ENCODE measurements around the gene ST8SIA4.

ST8SIA4 gene

GRCh38 chr5:100900142-100900795 lies 2.8 kb downstream of the ST8SIA4 start:
- DNase-seq (ENCODE audit: insufficient read length) (no peak), FAIRE-seq (no peak)
- TF ChIP-seq TAF1 (IDR thresholded peaks at IDR 0.05; ENCODE audit: borderline replicate concordance, low read depth, low read length): peak; percentile 7; the same call in 1 of the 2 replicates
- peak; percentile 82 for TF ChIP-seq POLR2AphosphoS5 (IDR thresholded peaks at IDR 0.05; ENCODE audit: low read depth, low read length)
- peak; percentile 77; the same call in 1 of the 2 replicates for TF ChIP-seq POLR2A (IDR thresholded peaks at IDR 0.05; ENCODE audit: low read depth, low read length)

DNA sequence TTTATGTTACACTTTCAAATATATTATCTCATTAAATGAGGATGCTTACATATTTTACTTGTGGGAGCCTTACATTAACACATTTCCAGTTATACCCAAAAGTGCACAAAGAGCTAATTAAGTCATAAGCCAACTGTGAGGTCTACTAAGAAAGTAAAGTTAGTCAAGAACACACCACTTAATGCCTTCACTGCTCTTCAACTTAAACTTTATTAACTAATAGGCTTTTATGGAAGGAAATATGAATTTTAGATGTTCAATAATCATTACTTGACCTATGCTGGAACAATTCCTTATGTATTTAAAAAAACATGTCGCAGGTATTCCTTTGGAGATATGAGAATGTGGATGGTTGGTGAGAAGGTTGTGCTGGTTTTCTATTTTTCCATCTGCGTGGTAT lies 3.4 kb downstream of the ST8SIA4 start:
- TF ChIP-seq POLR2A (IDR thresholded peaks at IDR 0.05; ENCODE audit: low read depth, low read length) (no peak), TAF1 (IDR thresholded peaks at IDR 0.05; ENCODE audit: borderline replicate concordance, low read depth, low read length) (no peak), POLR2AphosphoS5 (IDR thresholded peaks at IDR 0.05; ENCODE audit: low read depth, low read length) (no peak)
- no peak for FAIRE-seq
- DNase-seq (ENCODE audit: insufficient read length): no peak

DNA sequence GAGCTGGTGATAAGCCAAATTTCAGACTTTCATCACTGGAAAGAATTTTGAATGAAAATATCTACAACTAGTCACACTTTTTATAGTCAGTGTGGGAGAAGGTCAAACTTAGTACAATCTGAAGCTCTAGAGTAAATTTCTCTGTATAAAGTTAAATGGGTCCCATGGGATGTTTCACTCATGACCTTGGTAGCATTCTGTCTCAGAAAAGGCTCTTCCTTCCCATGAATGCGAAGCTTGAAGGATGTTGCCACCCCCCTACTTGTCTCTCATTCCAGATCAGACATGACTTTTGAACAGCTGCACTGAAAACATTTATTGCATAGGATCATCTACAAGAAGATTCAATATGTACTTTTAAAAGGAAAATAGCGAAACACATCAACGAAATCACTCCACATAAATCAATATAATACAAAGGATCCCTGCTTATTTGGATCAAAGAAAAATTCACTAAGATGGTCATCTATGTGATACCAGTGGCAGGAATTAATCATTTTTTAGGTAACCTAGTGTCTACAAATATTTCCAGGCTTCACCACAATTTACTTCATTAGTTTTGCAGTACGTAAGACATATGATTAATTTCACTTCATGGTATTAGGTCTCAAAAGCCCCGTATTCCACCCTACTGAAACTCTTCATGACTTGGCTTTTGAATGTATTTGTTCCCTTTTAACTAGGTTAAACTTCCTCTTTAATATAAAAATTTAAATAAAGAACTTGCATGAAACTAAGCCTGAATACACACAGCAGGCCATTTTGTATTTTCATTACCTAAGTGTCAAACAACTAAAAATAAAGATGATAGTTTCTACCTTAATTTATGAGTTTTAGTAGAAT lies 4.4 kb downstream of the ST8SIA4 start:
- peak; percentile 87 for FAIRE-seq
- no peak for DNase-seq (ENCODE audit: insufficient read length)
- TF ChIP-seq TAF1 (IDR thresholded peaks at IDR 0.05; ENCODE audit: borderline replicate concordance, low read depth, low read length): no peak
- no peak for TF ChIP-seq POLR2A (IDR thresholded peaks at IDR 0.05; ENCODE audit: low read depth, low read length)
- TF ChIP-seq POLR2AphosphoS5 (IDR thresholded peaks at IDR 0.05; ENCODE audit: low read depth, low read length): no peak

DNA sequence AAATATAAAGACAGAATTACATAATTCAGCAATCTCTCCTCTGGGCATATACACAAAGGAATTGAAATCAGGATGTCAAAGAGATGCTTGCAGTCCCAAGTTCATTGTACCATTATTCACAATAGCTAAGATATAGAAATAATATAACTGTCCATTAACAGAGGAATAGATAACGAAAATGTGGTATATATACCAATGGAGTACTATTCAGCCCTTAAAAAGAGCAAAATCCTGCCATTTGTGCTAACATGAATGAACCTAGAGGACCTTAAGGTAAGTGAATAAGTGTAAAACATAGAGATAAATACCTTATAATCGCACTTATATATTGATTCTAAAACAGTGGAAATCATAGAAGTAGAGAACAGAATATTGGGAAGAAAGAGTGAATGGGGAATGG lies 7.0 kb downstream of the ST8SIA4 start:
- DNase-seq (ENCODE audit: insufficient read length) (no peak), FAIRE-seq (no peak)
- TF ChIP-seq POLR2AphosphoS5 (IDR thresholded peaks at IDR 0.05; ENCODE audit: low read depth, low read length) (no peak), POLR2A (IDR thresholded peaks at IDR 0.05; ENCODE audit: low read depth, low read length) (no peak), TAF1 (IDR thresholded peaks at IDR 0.05; ENCODE audit: borderline replicate concordance, low read depth, low read length) (no peak)

DNA sequence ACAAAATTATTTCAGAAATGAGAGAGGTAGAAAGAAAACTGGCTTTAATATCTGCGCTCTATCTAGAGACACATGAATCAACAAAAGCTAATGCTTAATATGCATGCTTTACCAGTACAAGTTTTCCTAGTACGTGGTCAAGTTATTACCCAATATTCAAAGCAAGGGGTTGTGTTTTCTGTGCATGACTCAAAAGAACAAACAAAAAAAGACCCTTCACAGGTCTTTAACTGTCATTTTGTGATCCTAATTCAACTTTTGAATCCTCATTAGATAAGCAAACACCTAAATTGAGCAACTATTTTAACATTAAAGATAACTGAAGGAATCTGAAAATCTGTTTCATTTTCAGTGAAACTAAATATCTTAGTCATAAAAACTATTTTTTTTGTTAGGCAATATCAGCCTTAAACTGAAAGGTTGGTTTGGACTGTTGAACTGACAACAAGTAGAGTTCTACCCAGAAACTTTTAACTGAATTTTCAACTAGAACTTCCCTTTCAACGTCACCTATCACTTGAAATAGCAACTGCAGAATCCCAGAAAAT lies 12.5 kb downstream of the ST8SIA4 start:
- TF ChIP-seq TAF1 (IDR thresholded peaks at IDR 0.05; ENCODE audit: borderline replicate concordance, low read depth, low read length): no peak
- 0 out of 2 replicates have a peak, but pooled peaks have one; percentile 21 for TF ChIP-seq POLR2A (IDR thresholded peaks at IDR 0.05; ENCODE audit: low read depth, low read length)
- FAIRE-seq (no peak), DNase-seq (ENCODE audit: insufficient read length) (no peak)

DNA sequence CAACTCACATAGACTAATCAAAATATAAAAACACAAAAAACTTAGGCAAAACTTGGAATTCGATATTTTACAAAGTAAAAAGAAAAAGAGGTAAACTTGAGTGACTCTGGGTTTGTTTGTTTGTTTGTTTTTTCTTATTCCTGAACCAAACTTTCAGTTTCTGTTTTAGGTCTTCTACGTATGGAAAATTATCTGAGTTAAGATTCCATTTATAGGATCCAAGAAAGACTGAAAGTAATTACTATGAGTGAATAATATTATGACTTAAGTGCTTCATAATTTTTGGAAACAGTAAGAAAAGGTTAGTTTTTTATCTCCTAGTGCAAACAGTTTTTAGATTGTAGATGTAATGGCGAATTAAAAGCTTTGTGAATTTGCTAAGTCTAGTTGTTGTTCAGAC lies 13.2 kb downstream of the ST8SIA4 start:
- DNase-seq (ENCODE audit: insufficient read length): no peak
- TF ChIP-seq POLR2AphosphoS5 (IDR thresholded peaks at IDR 0.05; ENCODE audit: low read depth, low read length) (no peak), POLR2A (IDR thresholded peaks at IDR 0.05; ENCODE audit: low read depth, low read length) (no peak), TAF1 (IDR thresholded peaks at IDR 0.05; ENCODE audit: borderline replicate concordance, low read depth, low read length) (no peak)
- FAIRE-seq: peak; percentile 21

GRCh38 chr5:100889165-100889743 lies 13.8 kb downstream of the ST8SIA4 start:
- TF ChIP-seq TAF1 (IDR thresholded peaks at IDR 0.05; ENCODE audit: borderline replicate concordance, low read depth, low read length) (no peak), POLR2AphosphoS5 (IDR thresholded peaks at IDR 0.05; ENCODE audit: low read depth, low read length) (no peak), POLR2A (IDR thresholded peaks at IDR 0.05; ENCODE audit: low read depth, low read length) (no peak)
- no peak for DNase-seq (ENCODE audit: insufficient read length)
- peak; percentile 51 for FAIRE-seq

- FAIRE-seq: peak; percentile 53
- TF ChIP-seq TAF1 (IDR thresholded peaks at IDR 0.05; ENCODE audit: borderline replicate concordance, low read depth, low read length) (no peak), POLR2A (IDR thresholded peaks at IDR 0.05; ENCODE audit: low read depth, low read length) (no peak), POLR2AphosphoS5 (IDR thresholded peaks at IDR 0.05; ENCODE audit: low read depth, low read length) (no peak)
Measured at GRCh38 chr5:100877274-100877673, 25.8 kb downstream of the ST8SIA4 start.

GRCh38 chr5:100872408-100873190 lies 30.5 kb downstream of the ST8SIA4 start:
- TF ChIP-seq POLR2AphosphoS5 (IDR thresholded peaks at IDR 0.05; ENCODE audit: low read depth, low read length) (no peak), POLR2A (IDR thresholded peaks at IDR 0.05; ENCODE audit: low read depth, low read length) (no peak), TAF1 (IDR thresholded peaks at IDR 0.05; ENCODE audit: borderline replicate concordance, low read depth, low read length) (no peak)
- DNase-seq (ENCODE audit: insufficient read length) (no peak), FAIRE-seq (peak; percentile 68)

More at GRCh38 chr5:100877274-100877673, 25.8 kb downstream of the ST8SIA4 start:
- no peak for DNase-seq (ENCODE audit: insufficient read length)

GRCh38 chr5:100867039-100867562 lies 36.0 kb downstream of the ST8SIA4 start:
- FAIRE-seq (no peak), DNase-seq (ENCODE audit: insufficient read length) (no peak)
- no peak for TF ChIP-seq POLR2AphosphoS5 (IDR thresholded peaks at IDR 0.05; ENCODE audit: low read depth, low read length)
- no peak for TF ChIP-seq POLR2A (IDR thresholded peaks at IDR 0.05; ENCODE audit: low read depth, low read length)
- no peak for TF ChIP-seq TAF1 (IDR thresholded peaks at IDR 0.05; ENCODE audit: borderline replicate concordance, low read depth, low read length)
